NK-92 (cell line): ENCODE measurements around the gene MRPS10.
A peak's percentile ranks its signal among the peaks of the same experiment; 100 is the strongest.

Source experiments
- DNase-seq: peaks from one replicate; lab custom pipeline; 2025; ENCODE audit not compliant: unreplicated experiment; lab: John Stamatoyannopoulos, UW

Gene MRPS10

DNA sequence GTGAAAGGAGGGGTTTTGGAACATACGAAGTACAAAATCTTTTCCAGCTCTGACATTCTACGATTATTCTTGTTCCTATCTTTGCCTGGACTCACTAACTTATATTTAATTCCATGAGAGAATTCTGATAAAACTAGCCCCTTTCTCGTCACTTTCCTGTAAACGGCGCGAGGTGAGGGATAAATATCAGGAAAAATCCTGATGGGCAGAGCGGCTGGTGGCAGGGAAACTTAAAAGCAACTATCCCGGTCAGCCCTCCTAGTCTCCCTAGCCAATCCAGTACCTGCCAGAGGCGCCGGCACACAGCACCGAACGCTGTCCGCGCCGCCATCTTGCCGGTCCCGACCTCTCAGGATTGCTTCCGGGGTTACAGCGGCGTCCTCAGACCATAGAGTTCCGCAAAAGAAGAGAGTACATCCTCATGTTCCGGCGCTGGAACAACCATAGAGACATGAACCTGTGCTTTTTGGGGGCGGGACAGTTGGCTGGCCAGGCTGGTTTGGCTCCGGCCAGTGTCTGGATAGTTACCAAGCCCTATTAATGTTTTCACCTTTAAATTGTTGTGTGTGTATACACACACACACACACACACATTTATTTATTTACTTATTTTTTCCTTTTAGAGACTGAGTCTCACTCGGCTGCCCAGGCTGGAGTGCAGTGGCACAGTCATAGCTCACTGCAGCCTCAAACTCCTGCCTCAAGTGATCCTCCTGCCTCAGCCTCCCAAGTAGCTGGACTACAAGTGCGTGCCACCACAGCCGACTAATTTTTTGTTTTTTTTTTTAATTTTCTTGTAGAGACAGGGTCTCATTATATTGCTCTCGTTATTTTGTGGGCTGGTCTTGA lies at the start of gene MRPS10:
Gene MRPS10, minus strand, starts transcription at position 343 of the 849 bp plus-strand sequence. Its CDS starts 12 bp downstream, at position 331.
- peak; percentile 44 for DNase-seq

DNA sequence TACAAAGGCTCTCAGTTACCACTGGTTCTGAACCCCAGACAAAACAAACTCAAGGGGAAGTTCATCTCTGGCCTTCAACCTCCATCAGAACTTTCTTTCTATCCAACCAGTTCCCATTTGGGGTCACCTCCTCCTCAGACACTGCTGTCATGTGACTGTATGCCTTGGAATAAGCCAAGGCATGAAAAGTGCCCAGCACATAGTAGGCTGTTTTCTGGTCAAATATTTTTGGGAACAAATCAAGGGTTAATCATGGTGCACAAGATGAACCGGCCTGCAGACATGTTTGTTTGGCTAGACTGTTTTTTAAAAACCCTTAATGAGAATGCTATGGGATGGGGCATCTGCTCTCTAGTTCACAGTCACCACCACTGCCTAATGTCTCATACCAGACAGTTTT lies 48.9 kb upstream of the MRPS10 start:
- no peak for DNase-seq

DNA sequence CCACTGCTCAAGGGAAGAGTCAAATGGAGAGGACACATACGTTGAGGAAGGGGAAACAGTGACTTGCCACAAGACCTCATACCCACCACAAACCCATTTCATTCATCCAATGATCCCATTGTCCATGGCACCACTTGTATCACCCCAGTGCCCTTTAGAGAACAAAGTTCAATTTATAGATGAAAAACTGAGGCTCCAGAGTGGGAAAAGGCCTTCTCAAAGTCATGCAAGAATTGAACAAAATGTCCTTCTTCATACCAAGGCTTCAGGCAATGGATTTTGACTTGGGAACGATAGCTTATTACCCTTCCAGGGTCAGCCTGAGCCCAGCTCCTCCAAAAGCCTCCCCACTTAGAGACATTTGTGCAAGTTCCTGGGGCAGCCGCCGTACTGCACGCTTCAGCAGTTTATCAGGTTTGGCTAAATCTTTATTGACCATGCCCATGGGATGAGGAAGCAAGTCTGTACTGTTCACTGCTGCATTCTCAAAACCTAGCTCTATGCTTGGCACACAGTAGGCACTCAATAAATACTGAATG lies 47.3 kb upstream of the MRPS10 start:
- no peak for DNase-seq

DNA sequence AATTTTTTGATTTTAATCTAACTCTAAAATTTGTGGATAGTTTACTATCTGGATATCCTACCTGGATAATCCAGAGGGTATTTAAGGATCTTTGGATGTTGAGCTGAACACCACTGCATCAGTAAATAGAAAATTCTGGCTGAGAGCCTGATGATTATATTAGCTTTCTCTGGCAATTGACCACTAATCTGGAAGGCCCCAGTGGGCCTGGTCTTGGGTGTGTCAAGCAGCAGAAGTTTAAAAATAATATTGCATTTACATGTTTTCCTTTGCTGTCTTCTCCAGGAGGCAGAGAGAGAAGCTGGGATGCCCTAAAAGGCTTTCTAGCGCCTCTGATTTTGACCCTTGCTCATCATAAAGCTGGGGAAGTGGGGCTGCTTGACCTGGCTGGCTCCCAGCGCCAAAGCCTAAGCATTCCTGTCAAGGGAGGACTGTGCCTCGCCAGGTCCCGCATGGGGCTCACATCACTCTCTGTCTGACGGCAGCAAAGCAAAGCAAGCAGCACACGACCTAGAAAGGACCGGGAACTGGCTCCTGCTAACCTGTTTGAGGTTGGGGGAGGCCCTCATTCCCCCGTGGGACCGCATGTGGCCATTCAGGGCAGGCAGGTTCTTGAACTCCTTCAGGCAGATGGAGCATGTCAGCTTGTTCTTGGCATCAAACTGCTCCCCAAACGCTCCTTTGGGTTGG lies 46.6 kb upstream of the MRPS10 start:
- no peak for DNase-seq

DNA sequence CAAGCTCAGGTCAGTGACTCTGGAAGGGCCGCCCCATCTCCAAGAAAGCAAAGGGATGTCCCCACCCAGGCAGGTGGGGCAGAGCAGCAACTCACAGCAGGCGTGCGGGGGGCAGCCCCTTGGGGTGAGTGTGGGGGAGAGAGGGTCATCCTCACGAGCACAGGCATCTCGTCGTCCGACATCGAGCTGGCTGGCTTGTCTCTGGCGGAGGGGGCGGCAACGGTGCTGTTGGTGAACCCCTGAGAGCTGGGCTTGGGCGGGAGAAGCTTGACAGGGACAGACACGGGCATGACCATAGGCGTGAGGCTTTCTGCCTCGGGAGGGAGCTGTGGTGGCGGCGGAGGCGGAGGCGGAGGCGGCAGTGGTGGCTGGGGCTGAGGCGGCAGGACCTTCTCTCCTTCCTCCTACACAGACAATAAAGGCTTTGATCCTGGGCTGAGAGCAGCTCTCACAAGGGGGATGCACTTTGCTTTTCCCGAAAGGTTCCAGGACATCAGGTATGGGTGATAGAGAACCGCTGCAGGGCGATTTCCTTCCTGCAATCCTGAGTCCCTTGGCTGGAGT lies 45.6 kb upstream of the MRPS10 start:
- no peak for DNase-seq

DNA sequence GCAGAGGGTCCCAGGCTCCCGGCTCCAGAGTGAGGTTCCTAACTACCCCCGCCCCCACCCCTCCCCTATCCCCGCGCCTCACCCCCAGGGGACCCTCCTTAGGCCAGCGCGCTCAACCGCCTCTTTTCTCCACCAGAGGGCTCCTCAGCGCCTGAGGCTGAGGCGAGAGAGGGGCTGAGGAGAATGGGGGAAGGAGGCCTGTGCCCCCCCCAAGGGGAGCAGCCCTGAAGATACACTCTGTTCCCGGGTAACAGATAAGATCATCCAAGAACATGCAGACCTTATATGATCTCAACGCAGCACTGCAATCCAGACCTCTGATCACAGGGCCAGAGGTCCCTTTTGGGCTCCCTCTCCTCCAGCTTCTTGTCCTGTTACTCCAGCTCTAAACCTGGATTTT lies 43.3 kb upstream of the MRPS10 start:
- DNase-seq: no peak

DNA sequence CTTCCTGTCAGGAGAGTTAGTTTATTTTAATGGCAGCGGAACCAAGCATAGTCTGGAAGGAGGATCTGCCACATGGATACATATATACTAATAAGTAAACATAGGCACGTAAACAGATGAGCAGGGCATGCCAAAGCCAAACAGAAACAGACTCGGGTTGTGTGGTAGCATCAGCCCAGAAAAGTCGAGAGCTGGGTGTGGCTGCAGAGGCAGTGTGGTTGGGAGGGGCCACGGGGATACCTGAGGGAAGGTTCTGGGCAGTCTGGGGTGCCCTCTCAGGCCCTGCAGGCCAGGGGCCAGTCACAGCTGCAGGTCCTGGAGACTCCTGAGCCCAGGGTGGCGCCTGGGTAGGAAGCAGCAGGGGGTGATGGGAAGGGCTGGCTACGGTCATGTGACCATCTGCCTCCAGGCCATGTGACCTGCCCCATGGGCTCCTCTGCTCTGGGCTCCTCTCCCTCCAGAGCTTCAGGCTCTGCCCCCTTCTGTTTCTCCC lies 42.8 kb upstream of the MRPS10 start:
- DNase-seq: no peak

DNA sequence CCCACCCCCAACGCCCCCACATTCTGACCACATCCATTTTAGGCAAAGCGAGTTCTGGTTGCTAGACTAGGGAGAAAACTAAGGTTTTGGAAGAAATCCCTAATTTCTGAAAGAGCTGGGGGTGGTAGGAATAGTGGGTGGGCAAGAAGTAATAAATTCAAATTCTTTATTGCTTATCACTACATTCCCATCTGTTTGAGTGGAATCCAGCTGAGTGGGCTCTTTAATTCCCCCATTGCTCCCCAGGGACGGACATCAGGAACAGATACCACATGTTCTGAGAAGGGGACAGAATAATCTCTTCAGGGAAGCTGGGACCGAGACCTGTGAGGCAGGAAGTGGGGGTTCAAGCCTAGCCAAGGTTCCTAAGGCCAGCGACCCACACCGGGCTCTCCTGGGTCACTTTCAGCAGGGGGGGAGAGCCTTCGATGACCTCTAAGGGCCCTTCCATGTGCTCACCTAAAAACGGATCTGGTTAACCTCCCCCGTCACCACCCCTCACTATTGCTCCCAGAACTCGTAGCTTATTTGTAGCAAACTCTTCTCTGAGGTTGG lies 42.3 kb upstream of the MRPS10 start:
- DNase-seq: no peak

DNA sequence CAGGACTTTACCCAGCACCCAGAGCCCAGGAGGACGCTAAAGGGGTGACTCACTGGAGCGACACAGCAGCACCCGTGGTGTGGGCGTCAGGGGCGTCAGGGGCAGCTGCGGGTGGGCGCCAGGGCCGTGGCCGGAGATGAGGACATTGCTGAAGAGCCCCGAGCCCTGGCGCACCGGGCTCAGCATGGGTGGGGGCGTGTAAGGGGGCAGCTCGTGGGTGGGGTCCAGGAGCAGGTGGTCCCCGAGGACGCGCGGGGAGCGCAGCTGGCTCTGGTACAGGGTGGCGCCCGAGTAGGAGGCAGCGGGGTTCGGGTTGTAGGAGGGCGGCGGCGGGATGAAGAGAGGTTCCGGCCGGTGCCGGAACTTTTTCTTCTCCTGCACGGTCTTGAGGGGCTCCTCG lies 41.6 kb upstream of the MRPS10 start:
- no peak for DNase-seq

DNA sequence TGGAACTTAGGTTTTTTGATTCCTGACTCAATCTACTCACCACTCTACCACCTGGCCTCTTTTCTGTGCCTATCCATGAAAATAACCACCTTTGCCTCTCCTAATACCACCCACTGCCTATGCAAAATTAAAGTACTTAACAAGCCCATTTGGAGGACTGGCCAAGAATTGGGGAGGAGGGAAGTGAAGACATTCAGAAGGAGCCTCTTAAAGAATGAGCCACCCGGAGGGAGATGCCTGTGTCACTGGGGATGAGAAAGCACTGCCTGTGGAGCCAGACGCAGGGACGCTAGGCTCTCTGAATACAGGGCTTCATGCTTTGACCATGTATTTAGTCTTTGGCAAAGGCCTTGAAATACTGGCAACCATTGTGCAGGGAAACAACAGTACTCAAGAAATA lies 40.0 kb upstream of the MRPS10 start:
- no peak for DNase-seq

DNA sequence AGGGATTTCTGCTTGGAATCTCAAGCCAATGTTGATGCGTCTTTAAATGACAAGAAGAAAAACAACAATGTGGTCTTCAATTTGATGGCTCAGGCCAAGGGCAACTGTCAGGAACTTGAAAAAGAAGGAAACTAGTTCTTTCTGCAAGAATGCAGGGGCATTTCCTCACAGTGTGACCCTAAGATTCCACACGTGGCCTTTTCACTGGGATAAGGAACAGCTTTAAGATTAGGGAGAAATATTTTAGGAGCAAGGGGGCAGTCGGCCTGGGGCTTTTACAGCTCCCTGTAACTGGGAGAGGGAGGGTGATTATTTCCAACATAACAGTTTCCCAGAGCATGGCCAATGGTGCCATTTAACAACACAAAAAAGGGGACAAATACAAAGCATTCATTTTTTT lies 39.4 kb upstream of the MRPS10 start:
- DNase-seq: no peak

DNA sequence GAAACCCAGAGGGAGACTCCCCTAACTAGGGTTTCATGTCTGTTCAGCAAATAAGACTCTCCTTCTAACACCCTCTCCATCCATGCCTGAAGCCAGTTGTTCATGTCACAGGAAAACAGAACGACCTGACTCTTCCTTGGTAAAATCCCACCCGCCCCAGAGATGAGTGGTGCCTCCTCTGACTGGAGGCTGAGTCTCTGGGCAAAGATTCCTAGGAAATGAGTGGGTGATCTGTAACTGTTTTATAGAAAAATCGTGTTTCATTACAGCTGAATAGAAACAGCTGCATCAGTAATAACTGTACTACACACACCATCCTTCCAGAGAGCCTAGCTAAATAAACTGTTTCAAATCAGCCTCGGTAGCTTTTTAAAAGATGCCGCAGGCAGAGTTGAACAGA lies 37.4 kb upstream of the MRPS10 start:
- DNase-seq: no peak

DNA sequence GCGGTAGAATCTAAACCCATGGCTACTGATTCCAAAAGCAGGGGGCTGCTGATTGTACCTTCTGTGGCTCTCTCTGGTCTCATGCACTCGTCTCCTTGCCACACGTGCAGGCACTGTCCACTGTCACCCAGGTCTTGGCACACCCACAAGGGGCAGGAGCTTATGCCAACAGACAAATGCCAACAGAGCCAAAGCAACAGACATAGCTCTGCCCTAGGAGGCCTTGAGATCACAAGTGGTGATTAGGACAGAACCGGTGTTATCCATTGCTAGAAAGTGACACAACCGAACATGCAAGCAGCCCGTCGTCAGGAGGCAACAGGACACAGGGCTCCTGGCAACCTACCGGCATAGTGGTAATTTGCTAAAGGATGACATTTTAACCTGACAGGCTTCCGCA lies 36.8 kb upstream of the MRPS10 start:
- DNase-seq: no peak

DNA sequence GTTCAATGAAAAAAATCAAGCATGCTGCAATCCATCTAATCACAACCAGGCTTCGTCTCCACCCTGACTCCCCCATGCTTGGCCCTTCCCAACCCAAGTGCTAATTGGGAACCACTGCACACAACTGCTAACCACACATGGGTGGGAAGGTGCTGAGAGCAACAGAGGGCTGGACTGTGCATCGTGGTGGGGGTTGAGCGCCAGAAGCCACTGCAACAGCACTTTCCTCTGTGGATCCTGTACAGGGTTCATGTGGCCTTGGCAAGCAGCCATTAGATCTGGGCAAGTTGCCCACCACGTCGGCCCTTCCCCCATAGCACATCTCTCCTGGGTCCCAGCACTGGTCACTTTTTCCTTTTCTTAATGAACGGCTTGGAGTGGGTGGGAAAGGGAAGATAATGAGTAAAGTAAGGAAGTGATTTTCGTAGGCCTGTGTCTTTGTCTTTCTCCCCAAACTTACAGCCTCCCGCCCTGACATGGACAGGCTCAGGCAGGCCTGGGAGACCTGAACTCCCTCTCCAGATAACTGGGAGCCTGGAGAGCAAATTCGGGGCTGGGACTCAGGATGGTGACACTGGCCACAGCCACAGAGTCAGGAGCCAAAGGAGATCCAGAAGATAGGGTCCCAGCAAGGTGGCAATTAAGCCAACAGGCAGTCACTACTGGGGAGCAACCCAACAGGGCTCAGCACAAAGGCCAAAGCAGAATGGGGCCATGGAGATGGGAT lies 34.4 kb upstream of the MRPS10 start:
- DNase-seq: no peak

DNA sequence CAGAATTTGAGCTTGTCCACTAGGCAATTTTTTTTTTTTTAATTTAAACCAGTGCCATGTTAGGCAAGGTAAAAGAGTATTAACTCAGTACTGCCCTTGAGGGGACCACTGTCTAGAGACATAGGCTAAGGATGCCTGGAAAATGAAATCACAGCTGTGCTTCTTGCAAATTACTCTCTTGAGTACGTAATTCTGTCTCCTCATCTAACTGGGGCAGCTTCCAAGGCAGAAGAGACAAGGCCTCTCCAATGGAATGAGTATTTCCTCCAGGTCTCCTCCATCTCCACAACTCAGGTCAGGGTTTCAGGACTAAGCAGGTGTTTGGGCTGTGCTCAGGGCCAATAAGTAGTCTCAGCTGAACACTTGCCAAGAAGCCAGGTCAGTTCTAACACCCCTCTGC lies 33.8 kb upstream of the MRPS10 start:
- DNase-seq: no peak

DNA sequence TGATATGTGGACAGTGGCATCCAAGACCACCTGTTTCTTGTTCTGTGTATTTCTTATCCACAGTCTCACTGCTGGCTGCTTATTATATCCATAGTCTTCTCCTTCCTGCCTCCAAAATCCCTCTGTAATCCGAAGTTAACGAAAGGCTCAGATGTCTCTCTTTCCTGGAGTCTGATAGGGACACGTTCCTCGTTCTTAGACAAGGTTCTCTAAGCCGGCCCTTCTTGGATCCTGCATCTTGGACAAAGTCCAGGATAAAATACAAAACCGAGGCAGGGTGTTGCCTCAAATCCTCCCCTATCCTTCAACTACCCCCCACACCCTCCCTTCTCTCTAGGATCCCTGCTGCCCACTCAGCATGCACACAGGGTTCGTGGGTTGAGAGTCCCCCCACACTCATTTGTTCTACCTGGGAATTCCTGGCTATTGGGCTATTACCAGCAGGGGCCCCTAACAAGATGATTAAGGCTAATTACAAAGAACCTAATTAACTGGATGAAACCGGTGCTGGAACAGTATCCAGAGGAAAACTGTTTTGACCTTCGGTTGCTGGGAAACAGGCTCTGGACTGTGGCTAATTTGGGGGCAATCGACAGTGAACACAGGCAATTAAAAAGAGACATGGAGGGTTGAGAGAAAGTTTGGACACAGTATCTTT lies 32.7 kb upstream of the MRPS10 start:
- no peak for DNase-seq

DNA sequence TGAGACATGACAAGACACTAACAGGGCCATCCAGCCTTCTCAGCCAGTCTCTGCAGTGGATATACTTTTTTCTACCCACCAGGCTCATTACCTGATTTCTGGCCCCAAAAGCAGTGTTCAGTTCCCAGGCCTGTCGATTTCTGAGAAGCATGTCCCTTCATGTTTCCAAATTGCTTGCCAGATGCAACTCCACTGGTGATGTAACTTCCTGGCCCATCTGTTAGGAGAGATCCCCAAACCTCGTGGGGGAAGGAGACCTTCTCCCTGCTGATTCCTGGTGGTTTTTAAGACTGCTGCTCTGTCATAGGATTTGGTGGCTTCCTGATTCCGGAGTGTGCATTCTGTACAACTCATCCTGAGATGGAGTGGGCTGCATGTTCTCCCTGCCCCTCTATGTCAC lies 31.6 kb upstream of the MRPS10 start:
- no peak for DNase-seq

DNA sequence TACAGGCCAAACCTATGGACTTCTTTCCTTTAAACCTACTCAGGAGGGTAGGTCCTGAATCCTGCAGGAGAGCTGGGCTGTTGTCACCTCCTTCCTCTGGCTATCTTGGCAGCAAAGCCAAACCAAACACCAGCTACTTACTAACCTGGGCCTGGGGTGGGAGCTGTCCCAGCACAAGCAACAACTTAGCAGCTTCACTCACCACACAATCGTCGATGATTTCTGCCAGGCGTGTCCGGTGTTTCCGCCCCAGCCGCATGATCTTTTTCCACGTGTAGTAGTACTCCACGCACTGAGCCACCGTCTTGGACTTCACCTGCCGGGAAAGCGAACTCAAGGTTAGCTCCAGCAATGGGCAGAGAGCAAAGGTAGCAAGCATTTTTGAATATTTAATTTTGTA lies 25.4 kb upstream of the MRPS10 start:
- DNase-seq: no peak

DNA sequence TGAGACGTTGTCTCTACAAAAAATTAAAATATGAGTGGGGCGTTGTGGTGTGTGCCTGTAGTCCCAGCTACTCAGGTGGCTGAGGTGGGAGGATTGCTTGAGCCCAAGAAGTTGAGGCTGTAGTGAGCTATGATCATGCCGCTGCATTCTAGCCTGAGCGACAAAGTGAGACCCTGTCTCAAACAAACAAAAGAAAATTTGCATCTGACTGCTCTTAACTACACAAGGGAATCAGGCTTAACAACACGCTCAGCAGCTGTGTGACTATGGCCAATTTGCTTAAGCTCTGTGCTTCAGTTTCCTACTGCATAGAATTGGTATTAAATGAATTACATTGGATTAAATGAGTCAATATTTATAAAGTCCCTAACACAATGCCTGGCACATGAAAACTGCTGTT lies 24.3 kb upstream of the MRPS10 start:
- no peak for DNase-seq

DNA sequence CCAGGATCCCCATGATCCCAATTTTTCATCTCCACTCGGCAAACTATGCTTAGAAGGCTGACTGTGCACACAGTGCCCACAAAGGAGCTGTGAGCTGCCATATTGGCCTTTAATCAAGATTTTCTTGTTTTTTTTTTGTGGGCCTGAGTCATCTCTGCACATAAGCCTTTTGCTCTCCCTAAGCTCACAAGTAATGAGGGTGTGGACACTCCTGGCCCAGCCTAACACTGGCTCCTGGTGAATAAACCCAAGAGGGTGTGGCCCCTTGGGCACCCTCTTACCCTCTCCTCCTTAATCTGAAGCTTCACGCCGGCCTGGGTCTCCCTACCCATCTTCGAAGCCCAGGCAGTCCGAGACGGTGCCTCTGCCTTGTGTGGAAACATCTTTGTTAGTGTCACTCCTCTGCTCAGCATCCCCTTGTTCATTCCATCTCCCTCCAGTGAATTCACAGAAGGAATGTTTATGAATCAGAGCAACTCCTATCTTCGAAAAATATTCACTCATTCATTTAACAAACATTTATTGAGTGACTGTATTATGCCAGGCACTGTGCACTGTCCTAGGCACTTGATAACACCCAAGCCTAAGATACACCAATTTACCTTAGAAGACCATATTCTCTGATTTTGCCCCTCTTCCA lies 22.2 kb upstream of the MRPS10 start:
- DNase-seq: no peak
